Nephron (organoid): ENCODE data around the gene PRRC2B.

Experiments used
- H3K27ac Mint-ChIP-seq, 3 experiments: 2 replicates each; pipeline ENCODE4 v1.8.0; 2020; ENCODE audit warnings: mixed read lengths in 3 of 3, mild to moderate bottlenecking in 2 of 3, moderate library complexity in 1 of 3
- H3K27me3 Mint-ChIP-seq: 2 replicates; pipeline ENCODE4 v1.8.0; 2021; ENCODE audit warnings: low read depth, mild to moderate bottlenecking, moderate library complexity, mixed read lengths
- H3K36me3 Mint-ChIP-seq: 2 replicates; pipeline ENCODE4 v1.8.0; 2020; ENCODE audit warnings: low read depth, mixed read lengths
- H3K4me1 Mint-ChIP-seq: 2 replicates; pipeline ENCODE4 v1.8.0; 2020; ENCODE audit warnings: mixed read lengths
- H3K4me3 Mint-ChIP-seq, 3 experiments: 2 replicates each; pipeline ENCODE4 v1.8.0; 2020; ENCODE audit warnings: mild to moderate bottlenecking in 3 of 3, mixed read lengths in 3 of 3, moderate library complexity in 2 of 3
- H3K9me3 Mint-ChIP-seq: 2 replicates; pipeline ENCODE4 v1.8.0; 2020; ENCODE audit warnings: mixed read lengths
- TF ChIP-seq, protein P1 (sequence below), 3 experiments: fragments of 200-600 bp; sonication (generic); IDR thresholded peaks; one replicate each; pipeline ENCODE4 v1.5.0; 2021; ENCODE audit warnings: antibody characterized with exemption in 3 of 3; ENCODE audit not compliant: unreplicated experiment in 3 of 3

PRRC2B gene

DNA sequence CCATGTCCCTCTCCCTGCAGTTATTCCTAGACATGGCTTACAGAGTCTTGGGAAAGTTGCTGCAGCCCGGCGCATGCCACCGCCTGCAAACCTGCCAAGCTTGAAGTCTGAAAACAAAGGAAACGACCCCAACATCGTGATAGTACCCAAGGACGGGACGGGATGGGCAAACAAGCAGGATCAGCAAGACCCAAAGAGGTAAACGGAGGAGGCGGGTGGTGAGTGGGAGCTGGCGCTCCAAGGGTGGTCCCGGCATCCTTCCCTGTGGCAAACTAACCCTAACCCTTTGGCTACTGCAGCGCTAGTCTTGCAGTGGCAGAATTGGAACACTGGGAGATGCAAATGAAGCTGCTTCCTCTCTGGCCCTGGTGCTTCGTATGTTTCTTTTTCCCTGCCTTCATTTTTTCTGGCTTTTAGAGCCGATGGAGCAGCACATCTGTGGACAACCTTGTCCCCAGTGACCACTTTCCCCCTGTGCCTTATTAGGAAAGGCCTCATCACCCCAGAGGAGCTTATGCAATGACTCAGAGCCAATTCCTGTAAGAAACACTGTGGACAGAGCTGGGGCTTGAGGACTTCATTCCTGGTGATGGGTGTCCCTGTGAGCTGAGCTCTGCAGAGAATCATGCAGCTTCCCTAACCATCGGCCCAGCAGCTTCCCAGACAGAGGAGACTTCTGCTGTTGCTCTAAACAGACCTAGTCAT, 38.9 kb downstream of the PRRC2B start:
- Mint-ChIP-seq H3K36me3 (peaks cover 70% of the 10 kb centered on the region), H3K9me3 (no peaks in the 10 kb centered on the region), H3K27me3 (no peaks in the 10 kb centered on the region), H3K27ac (peak overlapping the region in 1 of 3 experiments; percentile 21), H3K4me3 (no peak overlapping the region), H3K4me1 (peaks cover 28% of the 10 kb centered on the region)
- TF ChIP-seq, protein P1, sequence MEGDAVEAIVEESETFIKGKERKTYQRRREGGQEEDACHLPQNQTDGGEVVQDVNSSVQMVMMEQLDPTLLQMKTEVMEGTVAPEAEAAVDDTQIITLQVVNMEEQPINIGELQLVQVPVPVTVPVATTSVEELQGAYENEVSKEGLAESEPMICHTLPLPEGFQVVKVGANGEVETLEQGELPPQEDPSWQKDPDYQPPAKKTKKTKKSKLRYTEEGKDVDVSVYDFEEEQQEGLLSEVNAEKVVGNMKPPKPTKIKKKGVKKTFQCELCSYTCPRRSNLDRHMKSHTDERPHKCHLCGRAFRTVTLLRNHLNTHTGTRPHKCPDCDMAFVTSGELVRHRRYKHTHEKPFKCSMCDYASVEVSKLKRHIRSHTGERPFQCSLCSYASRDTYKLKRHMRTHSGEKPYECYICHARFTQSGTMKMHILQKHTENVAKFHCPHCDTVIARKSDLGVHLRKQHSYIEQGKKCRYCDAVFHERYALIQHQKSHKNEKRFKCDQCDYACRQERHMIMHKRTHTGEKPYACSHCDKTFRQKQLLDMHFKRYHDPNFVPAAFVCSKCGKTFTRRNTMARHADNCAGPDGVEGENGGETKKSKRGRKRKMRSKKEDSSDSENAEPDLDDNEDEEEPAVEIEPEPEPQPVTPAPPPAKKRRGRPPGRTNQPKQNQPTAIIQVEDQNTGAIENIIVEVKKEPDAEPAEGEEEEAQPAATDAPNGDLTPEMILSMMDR (IDR thresholded peaks at IDR 0.05; ENCODE audit: unreplicated experiment in 3 of 3), result no peak

DNA sequence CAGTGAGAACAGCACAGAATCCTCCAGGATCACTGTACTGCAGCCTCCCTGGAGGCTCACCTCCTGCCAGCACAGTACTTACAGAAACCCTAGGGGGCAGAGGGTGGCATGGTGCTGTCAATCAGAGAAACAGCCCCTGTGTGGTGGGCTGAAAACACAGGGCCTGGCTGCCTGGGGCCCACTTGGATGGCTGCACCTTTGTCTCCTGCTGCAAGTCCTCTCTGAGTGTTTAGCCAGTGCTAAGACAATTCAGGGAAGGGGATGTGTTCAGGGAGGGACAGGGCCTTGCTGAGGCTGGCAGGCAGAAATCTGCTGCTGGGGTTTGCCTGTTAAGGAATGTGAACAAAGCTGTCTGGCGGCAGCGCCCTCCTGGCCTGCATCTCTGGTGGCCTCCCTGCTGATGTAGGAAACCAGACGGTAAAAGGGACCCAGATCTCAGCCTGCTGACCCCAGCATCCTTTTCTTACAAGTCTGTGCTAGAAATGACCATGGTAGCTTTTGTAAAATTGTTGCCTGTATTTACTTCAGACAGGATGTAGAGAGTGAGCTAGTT, 39.5 kb downstream of the PRRC2B start:
- no peak overlapping the region for H3K4me3 Mint-ChIP-seq
- no peaks in the 10 kb centered on the region for H3K9me3 Mint-ChIP-seq
- H3K36me3 Mint-ChIP-seq, result peaks cover 77% of the 10 kb centered on the region
- H3K4me1 Mint-ChIP-seq, result peaks cover 28% of the 10 kb centered on the region
- H3K27me3 Mint-ChIP-seq, result no peaks in the 10 kb centered on the region
- H3K27ac Mint-ChIP-seq, result no peak overlapping the region
- TF ChIP-seq, protein P1 (IDR thresholded peaks at IDR 0.05; ENCODE audit: unreplicated experiment in 3 of 3), result no peak

DNA sequence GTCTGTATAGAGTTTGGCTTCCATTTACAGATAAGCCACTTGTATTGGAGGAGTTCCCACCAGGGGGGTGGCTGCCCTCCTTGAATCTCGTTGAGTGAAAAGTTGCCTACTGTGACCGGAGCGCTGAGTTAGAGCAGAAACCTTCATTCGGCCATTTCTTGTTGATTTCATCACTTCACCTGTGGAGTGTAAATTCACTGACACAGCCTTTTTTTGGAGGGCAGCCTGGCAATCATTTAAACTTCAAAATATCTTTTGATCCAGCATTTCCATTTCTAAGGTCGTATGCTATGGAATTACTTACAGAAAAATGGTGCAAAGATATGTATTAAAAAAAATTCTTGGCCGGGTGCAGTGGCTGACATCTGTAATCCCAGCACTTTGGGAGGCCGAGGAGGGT, 40.8 kb downstream of the PRRC2B start:
- peak overlapping the region in 1 of 3 experiments; percentile 52 for H3K27ac Mint-ChIP-seq
- peaks cover 21% of the 10 kb centered on the region for H3K4me1 Mint-ChIP-seq
- no peaks in the 10 kb centered on the region for H3K27me3 Mint-ChIP-seq
- no peak overlapping the region for H3K4me3 Mint-ChIP-seq
- peaks cover 83% of the 10 kb centered on the region for H3K36me3 Mint-ChIP-seq
- H3K9me3 Mint-ChIP-seq, result no peaks in the 10 kb centered on the region
- TF ChIP-seq, protein P1 (IDR thresholded peaks at IDR 0.05; ENCODE audit: unreplicated experiment in 3 of 3), result no peak

DNA sequence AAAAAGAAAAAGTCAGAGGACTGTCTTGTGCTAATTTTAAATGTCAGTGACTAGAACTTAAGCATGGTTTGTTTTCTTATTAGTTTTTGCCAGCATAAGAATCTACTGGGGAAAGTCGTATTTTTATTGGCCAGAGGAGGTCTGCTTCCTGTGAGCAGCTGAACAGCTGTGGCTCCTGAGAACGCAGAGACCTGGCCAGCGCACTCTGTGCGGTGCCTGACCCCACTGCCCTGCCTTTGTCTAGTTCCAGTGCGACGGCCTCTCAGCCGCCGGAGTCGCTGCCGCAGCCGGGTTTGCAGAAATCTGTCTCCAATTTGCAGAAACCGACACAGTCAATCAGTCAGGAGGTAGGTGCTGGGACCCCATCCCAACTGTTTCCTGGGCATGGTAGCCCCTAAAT, 42.5 kb downstream of the PRRC2B start:
- TF ChIP-seq, protein P1 (IDR thresholded peaks at IDR 0.05; ENCODE audit: unreplicated experiment in 3 of 3), result no peak
- no peaks in the 10 kb centered on the region for H3K27me3 Mint-ChIP-seq
- H3K4me1 Mint-ChIP-seq, result peaks cover 21% of the 10 kb centered on the region
- H3K9me3 Mint-ChIP-seq, result no peaks in the 10 kb centered on the region
- no peak overlapping the region for H3K4me3 Mint-ChIP-seq
- peaks cover 91% of the 10 kb centered on the region for H3K36me3 Mint-ChIP-seq
- peak overlapping the region; percentile 51 to 78 (median 59) for H3K27ac Mint-ChIP-seq

DNA sequence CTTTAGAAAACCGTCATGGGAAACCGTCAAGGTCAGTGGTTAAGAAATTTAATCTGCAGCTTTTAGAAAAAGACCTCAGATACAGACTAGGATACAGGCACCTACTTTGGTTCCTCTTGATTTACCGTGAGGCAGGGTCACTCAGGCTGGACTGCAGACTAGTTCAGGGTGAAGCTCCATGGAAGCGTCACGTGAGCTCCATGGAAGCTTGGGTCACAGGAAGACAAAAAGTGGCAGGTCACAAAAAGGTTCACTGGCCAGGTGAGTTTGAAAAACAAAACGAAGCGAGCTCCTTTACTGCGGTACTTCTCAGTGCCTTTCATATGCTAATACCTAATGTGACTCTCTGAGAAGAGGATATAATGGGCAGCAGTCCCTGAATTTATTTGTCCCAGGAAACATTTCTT, 43.0 kb downstream of the PRRC2B start:
- Mint-ChIP-seq H3K9me3 (no peaks in the 10 kb centered on the region), H3K4me1 (peaks cover 21% of the 10 kb centered on the region), H3K36me3 (peaks cover 96% of the 10 kb centered on the region), H3K4me3 (no peak overlapping the region), H3K27me3 (no peaks in the 10 kb centered on the region), H3K27ac (peak overlapping the region; percentile 51 to 78 (median 59))
- TF ChIP-seq, protein P1 (IDR thresholded peaks at IDR 0.05; ENCODE audit: unreplicated experiment in 3 of 3), result no peak

DNA sequence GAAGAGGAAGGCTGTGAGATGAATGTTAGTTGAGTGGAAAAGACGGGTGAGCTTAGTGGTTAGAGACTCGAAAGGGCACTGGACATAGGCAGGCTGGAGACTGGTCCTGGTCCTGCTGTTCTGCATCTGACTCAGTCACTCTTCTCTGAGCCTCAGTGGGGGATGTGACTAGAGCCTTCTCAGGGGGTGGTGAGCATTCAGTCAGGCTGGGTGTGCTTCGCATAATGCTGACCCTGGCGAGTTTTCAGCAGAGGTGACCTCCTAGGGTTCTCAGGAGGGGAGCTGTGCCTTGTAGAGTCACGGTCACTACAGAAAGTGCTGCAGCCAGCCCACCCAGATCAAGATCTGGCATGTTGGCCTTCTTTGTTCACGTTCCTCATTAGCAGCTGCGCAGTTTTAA, 44.3 kb downstream of the PRRC2B start:
- no peaks in the 10 kb centered on the region for H3K9me3 Mint-ChIP-seq
- peaks cover 93% of the 10 kb centered on the region for H3K36me3 Mint-ChIP-seq
- H3K4me1 Mint-ChIP-seq, result peaks cover 17% of the 10 kb centered on the region
- TF ChIP-seq, protein P1 (IDR thresholded peaks at IDR 0.05; ENCODE audit: unreplicated experiment in 3 of 3), result no peak
- no peaks in the 10 kb centered on the region for H3K27me3 Mint-ChIP-seq
- peak overlapping the region in 1 of 3 experiments; percentile 32 for H3K27ac Mint-ChIP-seq
- H3K4me3 Mint-ChIP-seq, result no peak overlapping the region
